Stimulated activated effector memory CD8-positive, alpha-beta T cell treated with anti-CD3 and anti-CD28 coated beads, Interleukin-12 subunit alpha, Interleukin-12 subunit beta, amount 100 ng/mL, for 72 hours (primary cell): ENCODE results near the gene EEFSEC.

Experiments used
- ATAC-seq: fragments of 150-1000 bp; cut with Tn5 transposase; 2 replicates; pipeline ENCODE4 v1.10.0; 2021
- DNase-seq, 2 donors: peaks; one replicate each; pipeline ENCODE4 v3.0.0; 2021 to 2022; ENCODE audit warnings: low spot score in 2 of 2
- H3K27ac Mint-ChIP-seq: one replicate; pipeline ENCODE4 v1.8.0; 2022; ENCODE audit warnings: mild to moderate bottlenecking, mixed read lengths
- H3K36me3 Mint-ChIP-seq: one replicate; pipeline ENCODE4 v1.8.0; 2022; ENCODE audit warnings: mild to moderate bottlenecking, mixed read lengths
- H3K4me1 Mint-ChIP-seq: one replicate; pipeline ENCODE4 v1.8.0; 2022; ENCODE audit warnings: mixed read lengths
- H3K4me3 Mint-ChIP-seq: one replicate; pipeline ENCODE4 v1.8.0; 2022; ENCODE audit warnings: mild to moderate bottlenecking, mixed read lengths
- H3K9me3 Mint-ChIP-seq: one replicate; pipeline ENCODE4 v1.8.0; 2022; ENCODE audit warnings: mixed read lengths

Gene EEFSEC

DNA sequence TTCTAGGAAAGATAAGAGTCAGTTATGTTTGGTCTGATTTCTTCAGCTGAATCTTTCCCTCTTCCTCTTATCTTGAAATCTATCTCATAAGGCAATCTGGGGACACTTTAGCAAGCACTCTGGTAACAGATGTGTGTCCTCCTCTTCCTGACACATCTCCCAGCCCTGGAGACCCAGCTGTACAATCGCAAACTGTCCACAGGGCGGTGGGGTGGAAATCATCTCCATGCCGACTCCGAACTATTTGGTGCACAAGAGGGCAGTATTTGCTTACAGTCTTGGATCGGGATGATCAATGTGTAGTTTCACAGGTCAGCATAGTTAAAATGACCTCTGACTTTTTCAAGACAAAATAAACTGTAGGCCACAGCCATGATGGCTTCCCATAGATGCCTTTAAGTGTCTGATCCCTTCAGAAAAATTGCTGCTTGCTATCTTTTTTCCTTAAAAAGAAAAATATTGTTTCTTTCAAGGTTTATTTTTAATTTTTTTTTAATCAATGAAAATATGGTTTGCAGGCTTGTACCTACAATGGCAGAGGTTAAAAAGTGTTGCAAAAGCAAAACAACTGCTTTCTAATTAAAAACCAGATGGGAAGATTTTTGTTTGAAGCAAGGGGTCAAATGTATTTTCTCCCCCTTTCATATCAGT is 17.7 kb downstream of the EEFSEC start:
- H3K4me1 Mint-ChIP-seq: peaks cover 10% of the 10 kb centered on the region
- H3K4me3 Mint-ChIP-seq: no peak overlapping the region
- peaks cover 6% of the 10 kb centered on the region for H3K36me3 Mint-ChIP-seq
- ATAC-seq (no peak), DNase-seq (no peak)
- H3K9me3 Mint-ChIP-seq: no peaks in the 10 kb centered on the region
- no peak overlapping the region for H3K27ac Mint-ChIP-seq

DNA sequence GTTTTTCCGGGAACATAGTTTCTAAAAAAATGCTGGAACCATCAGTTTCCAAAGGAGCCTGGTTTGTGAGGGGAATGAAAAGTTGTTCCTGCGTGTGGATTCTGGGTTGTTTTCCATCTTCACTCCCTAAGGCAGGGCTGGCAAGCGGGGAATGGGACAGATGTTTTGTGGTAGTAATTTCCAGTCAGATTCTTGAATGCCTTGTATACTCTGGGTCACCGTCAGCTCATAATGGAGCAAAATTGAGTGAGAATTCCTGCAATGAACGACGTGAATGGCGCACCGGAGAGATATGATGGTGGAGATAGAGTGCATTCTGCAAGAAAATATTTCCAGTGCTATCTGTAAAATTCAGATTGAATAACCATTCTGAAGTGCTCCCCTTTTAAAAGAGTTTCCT is 19.9 kb downstream of the EEFSEC start:
- Mint-ChIP-seq H3K36me3 (peaks cover 9% of the 10 kb centered on the region), H3K4me1 (peaks cover 10% of the 10 kb centered on the region), H3K27ac (no peak overlapping the region), H3K9me3 (no peaks in the 10 kb centered on the region), H3K4me3 (no peak overlapping the region)
- DNase-seq: no peak
- no peak for ATAC-seq

DNA sequence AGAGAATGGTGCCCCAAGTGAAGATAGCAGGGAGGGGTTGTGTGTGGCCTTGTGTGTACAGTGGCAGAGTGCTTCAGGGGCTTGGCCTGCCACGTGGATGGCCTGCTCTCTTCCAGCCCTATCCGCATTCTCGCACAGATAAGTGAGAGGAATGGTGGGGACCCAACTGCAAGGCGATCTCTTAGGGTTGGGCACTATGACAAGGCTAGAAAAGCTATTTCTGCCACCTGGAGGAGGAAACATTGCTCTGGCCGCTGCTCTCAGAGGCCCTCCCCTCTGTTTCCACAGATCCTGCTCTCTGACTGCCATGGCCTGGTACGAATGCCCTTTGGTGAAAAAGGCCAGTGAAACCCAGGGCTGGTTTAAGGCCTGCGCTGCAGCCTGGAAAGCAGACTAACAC is 20.6 kb downstream of the EEFSEC start:
- Mint-ChIP-seq H3K4me1 (peaks cover 10% of the 10 kb centered on the region), H3K4me3 (no peak overlapping the region)

DNA sequence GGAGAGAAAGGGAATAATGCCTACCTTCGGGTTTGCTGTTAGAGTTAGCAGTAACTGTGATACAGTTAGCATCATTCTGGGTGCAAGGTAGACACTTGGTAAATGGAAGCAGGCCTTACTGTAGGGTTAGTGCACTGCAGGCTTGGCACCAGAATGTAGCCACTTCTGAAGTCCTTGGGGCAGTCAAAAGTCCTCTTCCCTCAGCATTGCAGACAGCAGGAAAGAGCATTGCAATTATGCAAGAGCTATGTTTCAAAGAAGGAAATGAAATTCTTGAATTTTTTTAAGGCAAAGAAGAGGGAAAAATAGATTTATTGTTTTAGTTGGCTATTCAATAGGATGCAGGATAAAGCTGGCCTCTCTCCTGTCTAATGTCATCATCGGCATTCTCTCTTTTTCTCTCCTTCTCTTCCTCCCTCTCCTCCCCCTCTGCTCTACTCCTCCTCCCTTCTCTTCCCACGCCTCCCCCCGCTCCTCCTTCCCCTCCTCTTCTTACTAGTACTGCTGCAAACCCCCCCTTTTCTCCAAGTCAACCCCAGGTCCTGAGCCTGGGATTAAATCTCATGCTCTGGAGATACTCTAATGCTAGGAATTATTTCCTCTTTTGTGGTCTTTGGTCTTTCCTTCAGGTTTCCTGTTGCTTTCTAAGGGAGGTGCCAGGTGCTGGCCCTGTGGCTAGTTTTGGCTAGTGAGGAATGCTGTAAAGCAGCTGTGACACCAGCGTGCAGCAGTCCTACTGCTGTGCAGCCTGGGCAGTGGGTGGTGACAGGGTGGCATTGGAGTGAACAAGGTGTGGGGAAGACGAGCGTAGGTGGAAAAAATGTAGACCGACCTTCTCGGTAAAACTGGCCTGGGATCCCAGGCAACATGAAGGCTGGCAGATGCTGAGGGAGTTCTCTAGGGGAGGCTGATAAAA is 21.7 kb downstream of the EEFSEC start:
- no peak overlapping the region for H3K27ac Mint-ChIP-seq
- peaks cover 9% of the 10 kb centered on the region for H3K36me3 Mint-ChIP-seq
- H3K4me3 Mint-ChIP-seq: no peak overlapping the region
- DNase-seq (no peak), ATAC-seq (no peak)
- no peaks in the 10 kb centered on the region for H3K9me3 Mint-ChIP-seq
- peaks cover 17% of the 10 kb centered on the region for H3K4me1 Mint-ChIP-seq

More for the DNA sequence above, 20.6 kb downstream of the EEFSEC start:
- Mint-ChIP-seq H3K36me3 (peaks cover 9% of the 10 kb centered on the region), H3K9me3 (no peaks in the 10 kb centered on the region), H3K27ac (no peak overlapping the region)
- DNase-seq: no peak
- no peak for ATAC-seq

DNA sequence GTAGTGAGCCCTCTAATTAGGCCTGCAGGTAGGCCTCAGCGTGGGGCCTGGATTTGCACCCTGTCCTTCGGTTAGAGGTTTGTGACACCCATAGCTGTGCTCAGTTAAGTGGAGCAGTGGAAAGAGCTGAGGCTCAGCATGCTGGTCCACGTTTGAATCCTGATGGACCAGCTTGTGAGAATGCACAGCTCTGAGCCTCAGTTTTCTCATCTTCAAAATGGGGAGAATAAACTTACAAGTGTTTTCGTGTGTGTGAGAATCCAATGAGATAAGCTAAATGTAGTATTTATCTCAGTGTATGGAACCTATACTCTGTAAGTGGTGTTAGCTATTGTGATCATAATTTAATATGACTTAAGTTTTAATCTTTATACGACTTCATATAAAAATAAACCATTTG is 22.5 kb downstream of the EEFSEC start:
- peaks cover 17% of the 10 kb centered on the region for H3K4me1 Mint-ChIP-seq

DNA sequence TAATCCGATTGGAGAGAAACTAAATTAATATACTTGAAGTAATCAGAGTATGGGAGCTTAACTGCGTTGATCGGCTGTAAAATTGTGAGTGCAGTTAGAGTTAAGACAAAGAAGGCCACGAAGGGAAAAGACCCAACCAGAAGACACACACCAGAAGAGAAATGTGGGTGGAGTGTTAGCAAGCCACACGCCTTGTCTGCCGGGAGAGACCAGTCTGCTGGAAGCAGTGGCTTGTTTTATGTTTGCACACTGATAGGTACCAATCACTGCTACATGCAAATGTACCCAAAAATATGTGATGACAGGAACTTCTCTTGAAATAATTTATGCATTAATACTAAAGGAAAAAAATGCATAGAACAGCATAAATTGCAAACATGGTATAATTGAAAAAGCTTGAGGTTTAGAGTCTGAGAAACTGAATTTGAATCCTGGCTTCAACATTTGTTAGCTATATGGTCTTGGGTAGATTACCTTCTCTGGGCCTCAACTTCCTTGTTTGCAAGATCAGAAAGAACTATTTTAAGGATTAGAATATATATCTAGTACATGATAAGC is 23.1 kb downstream of the EEFSEC start:
- Mint-ChIP-seq H3K27ac (no peak overlapping the region), H3K4me1 (peaks cover 21% of the 10 kb centered on the region), H3K4me3 (no peak overlapping the region), H3K36me3 (peaks cover 9% of the 10 kb centered on the region), H3K9me3 (no peaks in the 10 kb centered on the region)
- DNase-seq (no peak), ATAC-seq (no peak)

More for the DNA sequence above, 22.5 kb downstream of the EEFSEC start:
- Mint-ChIP-seq H3K36me3 (peaks cover 9% of the 10 kb centered on the region), H3K27ac (no peak overlapping the region), H3K4me3 (no peak overlapping the region), H3K9me3 (no peaks in the 10 kb centered on the region)
- ATAC-seq: no peak
- no peak for DNase-seq

DNA sequence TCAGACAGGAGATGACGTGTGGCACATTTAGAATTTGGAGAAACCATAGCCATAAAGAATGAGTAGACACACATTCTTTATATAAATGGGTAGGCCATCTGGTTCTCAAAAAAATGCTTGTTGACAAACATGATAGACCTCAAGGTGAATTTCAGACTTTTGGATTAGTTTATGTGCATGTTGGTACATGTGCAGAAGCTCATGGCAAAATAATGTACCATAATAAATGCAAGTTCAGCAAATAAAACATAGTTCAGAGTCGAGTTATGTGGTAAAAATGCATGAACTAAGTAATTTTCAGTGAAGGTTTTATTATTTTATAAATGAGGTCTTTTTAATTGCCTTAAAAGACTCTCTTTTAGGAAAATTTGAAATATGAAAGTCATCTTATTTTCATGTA is 24.6 kb downstream of the EEFSEC start:
- peaks cover 33% of the 10 kb centered on the region for H3K4me1 Mint-ChIP-seq
- DNase-seq (no peak), ATAC-seq (no peak)

DNA sequence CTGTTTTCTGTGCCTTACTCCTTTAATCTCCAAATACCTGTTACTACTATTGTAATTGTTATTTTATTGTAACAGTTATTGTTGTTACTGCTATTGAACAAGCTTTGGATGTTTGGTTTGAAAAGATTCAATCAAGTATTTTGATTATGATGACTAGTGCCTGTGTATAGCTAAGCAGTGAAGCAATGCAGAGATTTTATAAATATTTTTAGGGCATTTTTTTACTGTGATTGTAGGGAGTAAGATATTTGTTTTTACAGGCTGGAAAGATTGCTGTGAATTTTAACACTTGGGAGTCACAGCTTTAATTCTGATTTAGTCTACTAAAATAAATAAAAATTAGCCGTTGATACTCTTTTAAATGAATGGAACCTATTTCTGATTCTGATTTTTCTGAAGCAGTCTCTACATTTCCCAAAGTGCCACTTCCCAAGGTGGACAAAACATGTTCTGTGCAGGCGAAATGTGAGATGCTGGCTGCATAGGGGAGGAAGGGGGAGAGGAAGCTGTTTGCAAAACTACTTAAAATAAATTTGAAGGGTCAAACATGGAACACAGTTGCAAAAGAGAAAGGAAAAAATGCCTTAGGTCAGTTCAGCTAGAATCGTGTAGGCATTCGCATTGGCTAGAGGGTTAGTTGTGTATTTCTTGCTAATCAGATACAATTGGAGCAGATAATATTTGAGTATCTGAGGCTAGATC is 25.7 kb downstream of the EEFSEC start:
- Mint-ChIP-seq H3K4me1 (peaks cover 38% of the 10 kb centered on the region), H3K36me3 (peaks cover 9% of the 10 kb centered on the region), H3K4me3 (no peak overlapping the region), H3K9me3 (no peaks in the 10 kb centered on the region), H3K27ac (no peak overlapping the region)
- DNase-seq (no peak), ATAC-seq (no peak)

More for the DNA sequence above, 24.6 kb downstream of the EEFSEC start:
- no peak overlapping the region for H3K27ac Mint-ChIP-seq
- H3K36me3 Mint-ChIP-seq: peaks cover 9% of the 10 kb centered on the region
- H3K9me3 Mint-ChIP-seq: no peaks in the 10 kb centered on the region
- no peak overlapping the region for H3K4me3 Mint-ChIP-seq

DNA sequence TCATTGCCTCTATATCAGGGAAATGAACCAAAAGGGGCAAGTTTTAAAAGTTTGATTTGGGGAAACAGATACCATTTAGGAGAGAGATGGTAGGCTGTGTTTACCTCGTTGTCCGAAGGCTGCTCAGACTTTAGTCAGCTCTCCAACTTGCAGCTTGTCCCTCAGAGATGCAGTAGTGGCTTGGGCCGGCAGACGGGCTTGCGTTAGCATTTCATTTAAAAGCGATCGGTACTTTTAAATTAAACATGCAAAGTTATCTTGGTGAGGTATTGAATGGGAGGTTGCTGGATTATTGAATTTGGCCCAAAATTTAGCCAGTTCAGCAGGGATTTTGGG is 26.2 kb downstream of the EEFSEC start:
- DNase-seq: no peak
- Mint-ChIP-seq H3K4me1 (peaks cover 37% of the 10 kb centered on the region), H3K27ac (no peak overlapping the region), H3K9me3 (no peaks in the 10 kb centered on the region), H3K4me3 (no peak overlapping the region), H3K36me3 (peaks cover 9% of the 10 kb centered on the region)
- ATAC-seq: no peak

DNA sequence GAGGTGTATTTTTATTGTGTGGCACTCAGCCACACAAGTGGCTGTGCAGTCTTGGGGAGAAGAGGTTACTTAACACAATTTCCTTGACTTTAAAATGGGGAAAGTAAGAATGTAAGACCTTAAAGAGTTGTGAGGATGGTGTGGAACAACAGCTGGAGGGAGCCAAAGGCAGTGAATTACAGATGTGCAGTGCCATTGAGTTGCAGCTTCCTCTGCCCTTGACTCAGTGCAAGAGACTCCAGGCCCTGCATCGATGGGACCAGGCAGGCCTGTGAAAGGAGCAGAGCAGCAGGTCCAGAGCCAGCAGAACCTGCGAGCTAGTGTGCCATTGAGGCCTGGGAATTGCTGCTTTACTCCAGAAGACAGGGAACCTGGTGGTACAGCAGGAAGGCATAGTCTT is 27.2 kb downstream of the EEFSEC start:
- Mint-ChIP-seq H3K4me3 (no peak overlapping the region), H3K9me3 (no peaks in the 10 kb centered on the region), H3K36me3 (peaks cover 9% of the 10 kb centered on the region), H3K4me1 (peaks cover 31% of the 10 kb centered on the region), H3K27ac (no peak overlapping the region)
- DNase-seq (no peak), ATAC-seq (no peak)

DNA sequence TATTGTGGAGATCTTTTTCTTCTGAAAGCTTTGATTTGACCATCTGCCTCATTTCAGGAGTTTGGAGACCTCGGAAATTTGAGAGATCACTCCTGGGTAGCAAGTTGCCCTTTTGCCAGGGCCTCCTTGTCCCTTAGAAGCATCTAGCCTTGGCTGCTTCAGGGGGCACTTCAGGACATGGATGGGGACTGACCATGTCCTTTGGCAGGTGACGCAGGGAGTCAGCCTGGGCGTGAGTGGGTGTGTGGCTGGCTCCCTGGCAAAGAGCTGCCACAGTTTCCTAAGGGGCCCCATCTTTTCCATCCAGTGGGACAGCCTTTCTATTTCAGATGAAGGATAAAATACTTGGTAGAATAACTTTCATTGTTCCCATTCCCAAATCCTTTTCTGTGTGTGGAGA is 27.6 kb downstream of the EEFSEC start:
- no peak for ATAC-seq
- Mint-ChIP-seq H3K4me3 (no peak overlapping the region), H3K4me1 (peaks cover 31% of the 10 kb centered on the region), H3K27ac (no peak overlapping the region), H3K36me3 (peaks cover 4% of the 10 kb centered on the region), H3K9me3 (no peaks in the 10 kb centered on the region)
- DNase-seq: no peak

DNA sequence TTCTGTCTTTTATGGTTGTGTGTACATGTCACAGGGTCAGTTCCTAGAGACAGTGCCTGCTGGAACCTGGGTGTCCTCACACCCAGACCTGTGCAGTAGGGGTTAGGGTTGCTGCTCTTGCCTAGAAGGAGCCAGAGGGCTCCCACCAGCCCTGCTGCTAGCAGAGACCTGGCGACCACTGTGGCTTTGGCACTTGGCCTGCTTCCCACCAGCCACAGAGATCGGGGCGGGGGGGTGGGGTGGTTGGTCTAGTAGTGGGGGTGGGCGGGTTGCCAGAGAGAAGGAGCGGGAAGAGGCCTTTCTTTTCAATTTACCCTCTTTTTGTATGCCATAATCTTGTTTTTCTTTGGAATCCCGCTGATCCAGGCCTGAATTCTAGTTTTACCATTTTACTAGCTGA is 29.4 kb downstream of the EEFSEC start:
- peaks cover 33% of the 10 kb centered on the region for H3K4me1 Mint-ChIP-seq
- no peak overlapping the region for H3K4me3 Mint-ChIP-seq
- no peak for ATAC-seq
- no peak for DNase-seq
- no peak overlapping the region for H3K27ac Mint-ChIP-seq
- H3K9me3 Mint-ChIP-seq: no peaks in the 10 kb centered on the region
- no peaks in the 10 kb centered on the region for H3K36me3 Mint-ChIP-seq

DNA sequence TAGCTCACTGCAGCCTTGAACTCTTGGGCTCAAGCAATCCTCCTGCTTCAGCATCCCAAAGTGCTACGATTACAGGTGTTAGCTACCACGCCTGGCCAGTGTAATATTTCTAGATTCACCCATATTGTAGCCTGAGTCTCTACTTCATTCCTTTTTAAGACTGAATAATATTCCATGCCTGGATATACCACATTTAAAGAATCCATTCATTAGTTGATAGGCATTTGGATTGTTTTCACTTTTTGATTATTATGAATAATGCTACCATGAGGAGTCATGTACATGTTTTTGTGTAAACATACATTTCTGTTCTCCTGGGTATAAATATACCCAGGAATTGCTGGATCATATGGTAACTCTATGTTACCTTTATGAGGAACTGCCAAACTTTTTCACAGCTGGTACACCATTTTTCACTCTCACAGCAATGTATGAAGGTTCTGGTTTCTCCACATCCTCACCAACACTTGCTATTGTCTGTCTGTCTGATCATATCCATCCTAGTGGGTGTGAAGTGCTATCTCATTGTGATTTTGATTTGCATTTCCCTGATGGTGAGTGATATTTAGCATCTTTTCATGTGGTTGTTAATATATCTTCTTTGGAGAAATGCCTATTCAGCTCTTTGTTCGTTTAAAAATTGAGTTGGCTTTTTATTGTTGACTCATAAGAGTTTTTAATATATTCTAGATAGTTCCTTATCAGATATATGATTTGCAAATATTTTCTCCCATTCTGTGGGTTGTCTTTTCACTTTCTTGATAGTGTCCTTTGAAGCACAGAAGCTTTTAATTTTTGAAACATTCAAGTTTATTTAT is 32.6 kb downstream of the EEFSEC start:
- Mint-ChIP-seq H3K4me3 (no peak overlapping the region), H3K27ac (no peak overlapping the region), H3K4me1 (peaks cover 46% of the 10 kb centered on the region), H3K9me3 (no peaks in the 10 kb centered on the region), H3K36me3 (no peaks in the 10 kb centered on the region)
- no peak for DNase-seq
- no peak for ATAC-seq

DNA sequence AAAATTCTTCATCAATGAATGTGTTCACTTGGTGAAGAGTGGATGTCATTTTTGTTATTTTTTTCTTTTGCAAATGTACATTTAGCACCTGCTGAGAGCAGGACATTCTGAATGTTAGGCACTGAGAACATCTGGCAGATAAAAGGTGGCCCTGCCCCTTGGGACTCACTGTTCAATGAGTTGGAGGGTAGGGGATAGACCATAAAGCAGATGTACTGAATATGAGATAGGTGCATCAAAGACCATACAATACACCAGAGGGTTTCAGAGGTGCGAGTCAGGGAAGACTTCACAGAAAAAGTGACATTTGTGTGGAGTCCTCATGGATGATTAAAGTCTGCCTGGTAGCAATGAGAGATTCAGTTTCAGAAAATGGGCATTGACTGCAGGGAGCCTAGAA is 34.2 kb downstream of the EEFSEC start:
- ATAC-seq (no peak), DNase-seq (no peak)
- peaks cover 33% of the 10 kb centered on the region for H3K4me1 Mint-ChIP-seq
- no peaks in the 10 kb centered on the region for H3K36me3 Mint-ChIP-seq
- H3K4me3 Mint-ChIP-seq: no peak overlapping the region
- H3K9me3 Mint-ChIP-seq: no peaks in the 10 kb centered on the region
- peak overlapping the region; percentile 10 for H3K27ac Mint-ChIP-seq

DNA sequence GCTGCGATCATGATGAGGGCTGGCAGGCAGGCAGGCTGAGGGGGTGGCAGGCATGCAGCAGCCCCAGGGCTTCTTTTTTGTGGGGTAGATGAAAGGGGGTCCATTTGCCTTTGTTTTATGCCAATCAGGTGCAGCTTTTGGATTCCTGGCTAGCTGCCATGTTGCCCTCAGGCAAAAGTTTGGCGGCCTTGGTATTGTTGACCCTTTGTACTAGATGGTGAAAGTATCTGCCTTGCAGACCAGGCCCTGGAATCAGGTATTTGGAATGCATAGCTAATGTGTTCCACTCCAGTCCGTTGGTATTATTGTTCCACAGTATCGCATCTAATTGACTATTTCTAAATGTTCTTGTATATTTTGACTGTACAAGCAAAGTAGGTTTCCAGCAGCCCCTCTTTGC is 35.0 kb downstream of the EEFSEC start:
- H3K4me1 Mint-ChIP-seq: peaks cover 31% of the 10 kb centered on the region
- H3K27ac Mint-ChIP-seq: peak overlapping the region; percentile 10
- no peaks in the 10 kb centered on the region for H3K36me3 Mint-ChIP-seq
- ATAC-seq (no peak), DNase-seq (no peak)
- no peak overlapping the region for H3K4me3 Mint-ChIP-seq
- H3K9me3 Mint-ChIP-seq: no peaks in the 10 kb centered on the region
